IMR-90 (cell line): ENCODE results near the gene CIZ1. TPM values are rescaled to one million over a fixed set of nuclear protein-coding genes. Genes with fewer than 3 reads are reported as not detected.

Experiments used
- ATAC-seq: fragments of 200-7000 bp; cut with Tn5 transposase; 2 replicates; pipeline ENCODE4 v1.9.1; 2020; ENCODE audit warnings: low read depth, mild to moderate bottlenecking, moderate library complexity
- BruUV-seq: library from RNA; stranded (reverse); fragments of 400-500 nt; replicated peaks from 2 replicates; lab custom pipeline; 2021; lab: Mats Ljungman, UMichigan
- CTCF ChIA-PET: fragments of 300-600 bp; formaldehyde crosslinking; extraction: SDS; loops from one replicate; lab custom pipeline; 2021; ENCODE audit warnings: antibody characterized with exemption; lab: Yijun Ruan, JAX
- POLR2A ChIA-PET: fragments of 300-600 bp; sonication (Branson Sonifier 250); formaldehyde crosslinking; loops from one replicate; lab custom pipeline; 2022; ENCODE audit warnings: antibody characterized with exemption; ENCODE audit not compliant: unreplicated experiment; lab: Charles Lee
- DNase-seq: peaks from one replicate; pipeline ENCODE4 v3.0.0; 2013
- H2AFZ ChIP-seq: replicated peaks from 2 replicates; pipeline ENCODE3; 2013; ENCODE audit warnings: low read length, mild to moderate bottlenecking; ENCODE audit not compliant: poor library complexity
- H2AK5ac ChIP-seq: 2 replicates; pipeline ENCODE4 v1.6.1; 2013; ENCODE audit warnings: low read depth, low read length, inconsistent platforms
- H2AK9ac ChIP-seq: replicated peaks from 2 replicates; pipeline ENCODE3; 2013; ENCODE audit warnings: mild to moderate bottlenecking, low read depth, low read length, moderate library complexity; ENCODE audit not compliant: poor library complexity
- H2BK120ac ChIP-seq: 2 replicates; pipeline ENCODE4 v1.6.1; 2013; ENCODE audit warnings: low read depth, low read length, inconsistent platforms
- H2BK15ac ChIP-seq: 3 replicates; pipeline ENCODE4 v1.6.1; 2013; ENCODE audit warnings: low read depth, low read length, inconsistent platforms
- H2BK20ac ChIP-seq: 2 replicates; pipeline ENCODE4 v1.6.1; 2013; ENCODE audit warnings: low read depth, mild to moderate bottlenecking, inconsistent platforms, low read length, moderate library complexity
- H2BK5ac ChIP-seq: 2 replicates; pipeline ENCODE4 v1.6.1; 2013; ENCODE audit warnings: mild to moderate bottlenecking, low read depth, low read length, inconsistent platforms; ENCODE audit not compliant: poor library complexity, severe bottlenecking
- H3K14ac ChIP-seq: replicated peaks from 2 replicates; pipeline ENCODE4 v1.6.1; 2013; ENCODE audit warnings: low read depth, low read length, inconsistent platforms
- H3K18ac ChIP-seq: 2 replicates; pipeline ENCODE4 v1.6.1; 2013; ENCODE audit warnings: low read depth, low read length, control low read depth
- H3K23ac ChIP-seq: 2 replicates; pipeline ENCODE4 v1.6.1; 2013; ENCODE audit warnings: low read depth, low read length, inconsistent platforms
- H3K27ac ChIP-seq: 2 replicates; pipeline ENCODE4 v1.5.1; 2013; ENCODE audit warnings: mild to moderate bottlenecking, control low read depth, low read length; ENCODE audit not compliant: insufficient read depth
- H3K27me3 ChIP-seq: 2 replicates; pipeline ENCODE4 v1.6.1; 2013; ENCODE audit warnings: low read length; ENCODE audit not compliant: control insufficient read depth, insufficient read depth
- H3K36me3 ChIP-seq: 2 replicates; pipeline ENCODE4 v1.6.1; 2013; ENCODE audit warnings: low read length, mixed read lengths; ENCODE audit not compliant: control insufficient read depth, insufficient read depth
- H3K4ac ChIP-seq: 2 replicates; pipeline ENCODE4 v1.6.1; 2013; ENCODE audit warnings: low read depth, low read length, inconsistent platforms
- H3K4me1 ChIP-seq: 2 replicates; pipeline ENCODE4 v1.6.1; 2013; ENCODE audit warnings: low read length, mixed read lengths; ENCODE audit not compliant: control insufficient read depth, insufficient read depth
- H3K4me2 ChIP-seq: 2 replicates; pipeline ENCODE4 v1.6.1; 2013; ENCODE audit warnings: low read depth, mild to moderate bottlenecking, control low read depth, low read length, moderate library complexity
- H3K4me3 ChIP-seq: 2 replicates; pipeline ENCODE4 v1.5.1; 2013; ENCODE audit warnings: low read depth, mild to moderate bottlenecking, control low read depth, low read length, moderate library complexity; ENCODE audit not compliant: insufficient read depth
- H3K56ac ChIP-seq: 2 replicates; pipeline ENCODE4 v1.6.1; 2013; ENCODE audit warnings: low read length, inconsistent platforms; ENCODE audit not compliant: insufficient read depth; ENCODE audit errors: extremely low read depth
- H3K79me1 ChIP-seq, 2 experiments: 2 replicates each; pipeline ENCODE4 v1.6.1; 2013; ENCODE audit warnings: low read length in 2 of 2, inconsistent platforms in 1 of 2, low read depth in 1 of 2
- H3K9ac ChIP-seq: 2 replicates; pipeline ENCODE4 v1.6.1; 2013; ENCODE audit warnings: low read depth, low read length, control low read depth
- H3K9me1 ChIP-seq: 2 replicates; pipeline ENCODE4 v1.6.1; 2013; ENCODE audit warnings: low read length, inconsistent platforms; ENCODE audit not compliant: insufficient read depth
- H3K9me3 ChIP-seq: 2 replicates; pipeline ENCODE4 v1.6.1; 2013; ENCODE audit warnings: low read length; ENCODE audit not compliant: control insufficient read depth, insufficient read depth
- H4K20me1 ChIP-seq: 2 replicates; pipeline ENCODE4 v1.6.1; 2013; ENCODE audit warnings: low read length, inconsistent platforms; ENCODE audit not compliant: insufficient read depth
- H4K5ac ChIP-seq: 2 replicates; pipeline ENCODE4 v1.6.1; 2013; ENCODE audit warnings: mild to moderate bottlenecking, low read depth, low read length, control low read depth
- H4K8ac ChIP-seq, 2 experiments: 2 replicates each; pipeline ENCODE4 v1.6.1; 2013; ENCODE audit warnings: low read depth in 2 of 2, low read length in 2 of 2, control low read depth in 1 of 2, inconsistent platforms in 1 of 2
- H4K91ac ChIP-seq: 2 replicates; pipeline ENCODE4 v1.6.1; 2013; ENCODE audit warnings: low read depth, low read length, inconsistent platforms; ENCODE audit not compliant: insufficient read depth
- CEBPB ChIP-seq: IDR thresholded peaks from 2 replicates; pipeline ENCODE4 v1.6.1; 2012; ENCODE audit warnings: low read depth, low read length, improper control_type of control experiment
- ELK1 ChIP-seq: fragments of 150-350 bp; IDR thresholded peaks from 2 replicates; pipeline ENCODE4 v1.6.1; 2016; ENCODE audit warnings: low read depth, mild to moderate bottlenecking, low read length, moderate library complexity, borderline replicate concordance
- MAZ ChIP-seq: IDR thresholded peaks from 2 replicates; pipeline ENCODE4 v1.6.1; 2012; ENCODE audit warnings: low read depth, mild to moderate bottlenecking, low read length, improper control_type of control experiment, moderate library complexity, borderline replicate concordance
- NFE2L2 ChIP-seq: fragments of 150-350 bp; IDR thresholded peaks from 2 replicates; pipeline ENCODE4 v1.6.1; 2016; ENCODE audit warnings: low read depth, mild to moderate bottlenecking, low read length
- POLR2A ChIP-seq: IDR thresholded peaks from 2 replicates; pipeline ENCODE4 v1.6.1; 2012; ENCODE audit warnings: mild to moderate bottlenecking, low read depth, low read length
- RAD21 ChIP-seq: IDR thresholded peaks from 2 replicates; pipeline ENCODE4 v1.6.1; 2012; ENCODE audit warnings: low read length, improper control_type of control experiment
- SMC3 ChIP-seq: fragments of 150-350 bp; IDR thresholded peaks from 2 replicates; pipeline ENCODE4 v1.6.1; 2016; ENCODE audit warnings: low read depth, mild to moderate bottlenecking, antibody characterized with exemption, low read length, moderate library complexity
- WGBS, 2 experiments: methylation state at CpG; one replicate each; pipeline versions ENCODE4 v1.1.5 to v1.1.7; 2013; ENCODE audit warnings: missing lambda C conversion rate in 2 of 2; ENCODE audit not compliant: insufficient read length in 1 of 2; ENCODE audit errors: extremely low coverage in 2 of 2; 5-methylcytosine and 5-hydroxymethylcytosine counted together
- dilution Hi-C: fragments of 300-500 bp; cut with HindIII; formaldehyde crosslinking; loops from one replicate; pipeline ENCODE4 v1.14.3; 2018; ENCODE audit warnings: low sequenced_read_pairs; ENCODE audit not compliant: unreplicated experiment
- in situ Hi-C: fragments of 300-500 bp; cut with MboI; formaldehyde crosslinking; loops from 3 replicates; pipeline ENCODE4 v1.14.3; 2019; ENCODE audit warnings: low sequenced_read_pairs, inconsistent platforms, mixed read lengths
- intact Hi-C: fragments of 100-400 bp; cut with micrococcal nuclease; formaldehyde crosslinking; loops from 2 replicates; pipeline ENCODE4 v1.10.0; 2022
- polyA plus RNA-seq, 3 experiments: library from polyadenylated mRNA; depleted of rRNA; stranded (reverse); fragments of >200 nt; gene quantifications; 2 replicates each; pipeline ENCODE4 v1.2.3, GENCODE V29; 2012; ENCODE audit warnings: low replicate concordance in 1 of 3
- total RNA-seq: library from RNA; depleted of rRNA; stranded (reverse); fragments of >200 nt; gene quantifications from 2 replicates; pipeline ENCODE4 v1.2.3, GENCODE V29; 2012
- TF ChIP-seq, protein P1 (sequence below): conservative IDR thresholded peaks from 2 replicates; pipeline ENCODE4 v1.5.1; 2012; ENCODE audit warnings: mild to moderate bottlenecking, low read depth, low read length, improper control_type of control experiment

The CIZ1 gene
- total and polyA plus RNA-seq, 2 of the 4 experiments (the other 2 are of a cell fraction), result 13.8 to 51.9 TPM

- ChIA-PET POLR2A (interaction anchor here (0.6 kb wide), 1 partner anchor 74 kb away, joined by 3 read pairs; no protein-coding TSS in a partner anchor), CTCF (no interaction called here)
- WGBS, 2 experiments, result 0% methylated on average over 24 of the region's 72 CpGs; no CpG with 5 or more reads in 1 of the 2 experiments
- Histone ChIP-seq H2BK20ac (no peak within 1 kb of the TSS), H4K5ac (no peak within 1 kb of the TSS), H3K9ac (peak within 1 kb of the TSS; percentile 51), H2BK15ac (no peak within 1 kb of the TSS), H4K91ac (no peak within 1 kb of the TSS), H3K27ac (no peak within 1 kb of the TSS; the same call in 1 of the 2 replicates), H2BK120ac (peak within 1 kb of the TSS; percentile 30; the same call in 1 of the 2 replicates), H3K36me3 (no peaks in the 10 kb centered on the region), H4K20me1 (peaks cover 3% of the 10 kb centered on the region; the same call in 1 of the 2 replicates), H3K4me3 (peak within 1 kb of the TSS; percentile 74), H3K9me3 (no peaks in the 10 kb centered on the region), H3K18ac (no peak within 1 kb of the TSS), H2AFZ (peak within 1 kb of the TSS; percentile 95), H3K56ac (no peak within 1 kb of the TSS), H4K8ac (peak within 1 kb of the TSS in 1 of 2 experiments; percentile 52; a peak in 1 of 4 replicates), H2BK5ac (peak within 1 kb of the TSS; percentile 22), H3K14ac (no peak within 1 kb of the TSS), H2AK9ac (peak within 1 kb of the TSS; percentile 87), H3K9me1 (peaks cover 3% of the 10 kb centered on the region; the same call in 1 of the 2 replicates), H2AK5ac (peak within 1 kb of the TSS; percentile 56; the same call in 1 of the 2 replicates), H3K4me1 (no peaks in the 10 kb centered on the region; the same call in 1 of the 2 replicates), H3K79me1 (peaks cover 0 to 4% of the 10 kb centered on the region in 2 experiments; a peak in 1 of 4 replicates), H3K27me3 (no peaks in the 10 kb centered on the region), H3K23ac (peak within 1 kb of the TSS; percentile 84), H3K4me2 (peak within 1 kb of the TSS; percentile 91), H3K4ac (peak within 1 kb of the TSS; percentile 55)
- DNase-seq (peak; percentile 54), ATAC-seq (peak; percentile 96)
- in situ Hi-C loops (no loop called here), intact Hi-C loops (no loop called here), dilution Hi-C loops (no loop called here)
- TF ChIP-seq POLR2A, result no peak
- TF ChIP-seq MAZ, result peak; percentile 100
- TF ChIP-seq NFE2L2, result no peak
- TF ChIP-seq ELK1, result no peak
- TF ChIP-seq, protein P1, sequence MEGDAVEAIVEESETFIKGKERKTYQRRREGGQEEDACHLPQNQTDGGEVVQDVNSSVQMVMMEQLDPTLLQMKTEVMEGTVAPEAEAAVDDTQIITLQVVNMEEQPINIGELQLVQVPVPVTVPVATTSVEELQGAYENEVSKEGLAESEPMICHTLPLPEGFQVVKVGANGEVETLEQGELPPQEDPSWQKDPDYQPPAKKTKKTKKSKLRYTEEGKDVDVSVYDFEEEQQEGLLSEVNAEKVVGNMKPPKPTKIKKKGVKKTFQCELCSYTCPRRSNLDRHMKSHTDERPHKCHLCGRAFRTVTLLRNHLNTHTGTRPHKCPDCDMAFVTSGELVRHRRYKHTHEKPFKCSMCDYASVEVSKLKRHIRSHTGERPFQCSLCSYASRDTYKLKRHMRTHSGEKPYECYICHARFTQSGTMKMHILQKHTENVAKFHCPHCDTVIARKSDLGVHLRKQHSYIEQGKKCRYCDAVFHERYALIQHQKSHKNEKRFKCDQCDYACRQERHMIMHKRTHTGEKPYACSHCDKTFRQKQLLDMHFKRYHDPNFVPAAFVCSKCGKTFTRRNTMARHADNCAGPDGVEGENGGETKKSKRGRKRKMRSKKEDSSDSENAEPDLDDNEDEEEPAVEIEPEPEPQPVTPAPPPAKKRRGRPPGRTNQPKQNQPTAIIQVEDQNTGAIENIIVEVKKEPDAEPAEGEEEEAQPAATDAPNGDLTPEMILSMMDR, result peak; percentile 98
- TF ChIP-seq CEBPB, result no peak
- peak; percentile 48 for TF ChIP-seq RAD21
- TF ChIP-seq SMC3, result peak; percentile 59
- BruUV-seq, result no TSS peak
These were observed 11.8 kb upstream of the CIZ1 start, which contains the start of gene DNM1 for GRCh38 chr9:128203024-128203706. TSS of gene DNM1 (plus strand) at chr9:128203379. CDS start at chr9:128203471, 92 bp downstream.
